GM19238 (cell line): ENCODE results near the gene OSBPL8.
A peak's percentile ranks its signal among the peaks of the same experiment; 100 is the strongest.
"Not testable (repeated sequence)": the region's sequence is repeated elsewhere in the genome, so short reads cannot be mapped to it uniquely, and the experiment has no call there.

ENCODE experiments used
- DNase-seq: peaks from one replicate; pipeline ENCODE4 v3.0.0; 2011; ENCODE audit warnings: low spot score; ENCODE audit not compliant: insufficient read length

Gene OSBPL8

DNA sequence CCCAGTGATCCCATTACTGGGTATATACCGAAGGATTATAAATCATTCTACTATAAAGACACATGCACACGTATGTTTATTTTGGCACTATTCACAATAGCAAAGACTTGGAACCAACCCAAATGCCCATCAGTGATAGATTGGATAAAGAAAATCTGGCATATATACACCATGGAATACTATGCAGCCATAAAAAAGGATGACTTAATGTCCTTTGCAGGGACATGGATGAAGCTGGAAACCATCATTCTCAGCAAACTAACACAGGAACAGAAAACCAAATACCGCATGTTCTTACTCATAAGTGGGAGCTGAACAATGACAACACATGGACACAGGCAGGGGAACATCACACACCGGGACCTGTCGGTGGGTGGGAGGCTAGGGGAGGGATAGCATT is 195.4 kb downstream of the OSBPL8 start:
- not testable (repeated sequence) for DNase-seq

DNA sequence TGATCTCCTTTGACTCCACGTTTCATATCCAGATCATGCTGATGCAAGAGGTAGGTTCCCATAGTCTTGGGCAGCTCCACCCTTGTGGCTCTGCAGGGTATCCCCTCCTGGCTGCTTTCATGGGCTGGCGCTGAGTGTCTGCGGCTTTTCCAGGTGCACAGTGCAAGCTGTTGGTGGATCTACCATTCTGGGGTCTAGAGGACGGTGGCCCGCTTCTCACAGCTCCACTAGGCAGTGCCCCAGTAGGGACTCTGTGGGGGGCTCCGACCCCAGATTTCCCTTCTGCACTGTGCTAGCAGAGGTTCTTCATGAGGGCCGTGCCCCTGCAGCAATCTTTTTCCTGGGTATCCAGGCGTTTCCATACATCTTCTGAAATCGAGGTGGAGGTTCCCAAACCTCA is 199.3 kb downstream of the OSBPL8 start:
- no peak for DNase-seq

GRCh38 chr12:76356071-76356470 is 203.5 kb downstream of the OSBPL8 start:
- no peak for DNase-seq

GRCh38 chr12:76348079-76348901 is 211.3 kb downstream of the OSBPL8 start, which contains the start of gene BBS10:
TSS of gene BBS10 (minus strand) at chr12:76348415. CDS start at chr12:76348358, 57 bp downstream.
- DNase-seq = peak; percentile 81

GRCh38 chr12:76346798-76347420 is 212.7 kb downstream of the OSBPL8 start:
- no peak for DNase-seq

DNA sequence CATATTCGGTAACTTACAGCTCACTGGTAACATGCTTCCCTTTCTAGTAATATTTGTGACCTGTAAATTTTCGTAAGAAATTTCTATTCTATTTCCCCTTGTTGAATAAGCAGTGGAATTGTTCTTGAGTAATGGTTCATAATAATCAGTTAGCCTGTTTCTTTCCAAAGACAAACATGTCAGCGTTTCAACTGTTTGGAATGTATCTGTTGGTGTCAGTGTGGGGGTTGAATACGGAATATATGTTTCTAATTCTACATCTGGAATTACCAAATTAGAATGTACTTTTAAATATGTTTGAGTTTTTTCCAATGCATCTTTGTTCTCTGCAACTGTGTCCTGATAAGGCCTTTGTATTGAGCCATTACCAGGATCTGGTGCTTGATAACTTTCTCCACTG is 213.3 kb downstream of the OSBPL8 start:
- DNase-seq = no peak

- no peak for DNase-seq
Measured at GRCh38 chr12:76345569-76345968, 214.0 kb downstream of the OSBPL8 start.

DNA sequence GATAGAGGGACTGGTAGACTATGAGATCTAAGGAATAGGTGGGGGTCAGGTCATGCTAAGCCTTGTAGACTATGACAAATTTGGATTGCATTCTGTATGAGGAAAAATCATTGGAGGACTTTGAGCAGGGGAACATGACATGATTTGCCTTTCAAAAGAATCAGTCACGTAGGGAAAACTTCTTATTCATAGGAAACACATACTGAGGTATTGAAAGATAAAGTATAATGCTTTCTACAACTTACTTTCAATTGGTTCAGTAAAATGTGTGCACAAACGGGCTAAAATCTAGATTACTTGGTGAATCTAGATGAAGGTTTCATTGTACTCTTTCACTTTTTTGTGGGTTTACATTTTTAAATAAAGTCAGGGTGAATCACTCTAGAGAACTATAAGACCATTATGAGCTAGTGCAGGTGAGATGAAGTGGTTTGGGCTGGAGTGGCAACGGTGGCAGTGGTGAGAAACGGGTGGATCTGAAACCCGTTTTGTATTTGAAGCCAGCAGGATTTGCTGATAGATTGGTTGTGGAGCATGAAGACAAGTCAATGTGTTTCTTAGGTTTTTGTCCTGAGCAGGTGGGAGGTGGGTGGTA is 218.0 kb downstream of the OSBPL8 start:
- DNase-seq = no peak

DNA sequence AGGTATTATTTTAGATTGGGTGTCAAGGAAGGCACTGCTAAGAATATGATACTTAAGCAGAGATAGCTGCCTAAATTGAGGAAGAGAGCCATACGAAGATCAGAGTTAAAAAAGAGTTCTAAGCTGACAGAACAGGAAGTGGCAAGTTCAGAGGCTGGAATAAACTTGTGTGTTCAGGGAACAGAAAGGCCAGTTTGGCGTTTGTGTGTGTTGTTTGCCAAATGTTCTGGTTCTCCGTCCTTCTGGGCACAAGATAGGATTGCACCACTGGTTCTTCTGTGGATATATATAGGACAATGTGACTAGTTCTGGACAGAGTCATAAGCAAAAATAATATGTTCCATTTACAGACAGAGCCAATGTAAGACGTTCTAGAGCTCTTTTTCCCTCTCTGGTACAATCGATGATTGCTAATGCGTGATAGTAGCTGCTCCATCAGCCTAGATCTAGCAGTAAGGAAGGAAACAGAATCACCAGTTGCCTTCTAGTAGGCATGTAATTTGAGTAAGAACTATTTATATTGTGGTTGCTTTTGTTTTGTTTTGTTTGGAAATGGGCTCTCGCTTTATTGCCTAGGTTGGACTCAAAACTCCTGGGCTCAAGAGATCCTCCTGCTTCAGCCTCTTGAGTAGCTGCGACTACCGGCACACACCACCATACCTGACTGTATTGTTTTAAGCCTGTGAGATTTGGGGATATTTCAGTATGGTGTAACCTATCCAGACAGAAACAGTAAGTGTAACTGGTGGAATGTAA is 218.7 kb downstream of the OSBPL8 start:
- no peak for DNase-seq

DNA sequence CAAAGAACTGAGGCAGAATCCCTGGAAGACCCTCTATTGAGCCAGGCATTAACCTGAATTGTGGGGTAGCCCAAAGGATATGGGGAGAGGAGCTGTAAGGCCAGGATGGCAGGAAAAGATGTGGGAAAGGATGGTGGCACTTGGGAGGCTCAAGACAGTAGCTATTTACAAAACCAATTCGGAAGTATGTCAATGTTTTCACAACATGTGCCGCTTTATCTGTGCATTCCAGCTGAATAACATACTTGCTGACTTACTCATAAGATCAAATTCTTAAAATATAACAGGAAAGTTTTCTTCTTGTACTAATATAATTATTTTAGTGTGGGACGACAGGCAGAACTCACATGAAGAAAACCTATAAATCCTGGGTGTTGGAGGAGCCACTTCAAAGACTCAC is 222.0 kb downstream of the OSBPL8 start:
- DNase-seq = no peak

DNA sequence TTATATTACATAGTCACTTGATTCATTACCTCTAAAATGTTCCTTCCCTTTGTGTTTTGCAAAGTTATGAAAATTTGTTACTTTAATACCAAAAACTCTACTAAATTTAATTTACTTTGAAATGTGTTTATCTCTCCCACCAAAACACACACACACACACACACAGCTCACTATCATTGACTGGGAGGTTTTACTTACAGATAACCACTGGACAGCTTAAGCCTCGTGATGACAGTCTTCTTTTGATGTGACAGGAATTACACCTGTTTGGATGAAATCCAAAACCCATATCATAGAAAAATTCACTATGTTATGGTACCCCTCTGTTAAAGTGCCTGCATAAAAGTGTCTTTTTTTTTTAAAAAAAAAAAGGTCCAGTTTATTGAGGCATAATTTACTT is 227.0 kb downstream of the OSBPL8 start:
- no peak for DNase-seq

DNA sequence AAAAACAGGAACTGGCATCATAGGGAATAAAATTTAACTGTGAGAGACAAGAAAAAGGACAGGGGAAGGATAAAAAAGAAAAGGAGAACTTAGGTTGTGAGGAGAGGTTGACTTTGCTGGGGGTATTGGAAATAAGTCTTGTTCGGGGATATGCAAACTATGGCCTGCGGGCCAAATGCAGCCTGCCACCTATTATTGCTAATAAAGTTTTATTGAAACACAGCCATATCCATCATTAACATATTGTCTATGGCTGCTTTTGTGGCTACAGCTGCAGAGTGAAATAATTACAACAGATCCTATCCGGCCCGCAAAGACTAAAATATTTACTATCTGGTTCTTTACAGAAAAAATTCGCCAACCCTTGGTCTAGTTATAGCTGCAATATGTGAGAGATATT is 230.0 kb downstream of the OSBPL8 start:
- DNase-seq = no peak

DNA sequence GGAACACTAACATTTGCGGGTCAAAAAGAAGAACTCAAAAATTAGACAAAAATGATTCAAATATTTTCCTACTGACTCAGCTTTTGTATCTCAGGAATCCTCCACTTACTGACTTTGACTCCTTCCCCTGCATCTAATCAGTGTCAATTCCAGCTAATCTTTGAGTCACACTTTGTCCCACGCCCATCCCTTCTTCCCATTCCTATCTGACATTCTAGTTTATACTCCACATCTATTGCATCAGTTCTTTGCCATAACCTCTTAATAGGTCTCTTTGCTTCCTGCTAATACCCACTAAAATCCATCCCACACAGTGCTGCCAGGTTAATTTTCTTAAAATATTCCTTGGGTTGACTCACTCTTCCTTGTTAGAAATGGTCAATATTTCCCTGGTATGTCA is 230.4 kb downstream of the OSBPL8 start:
- no peak for DNase-seq

DNA sequence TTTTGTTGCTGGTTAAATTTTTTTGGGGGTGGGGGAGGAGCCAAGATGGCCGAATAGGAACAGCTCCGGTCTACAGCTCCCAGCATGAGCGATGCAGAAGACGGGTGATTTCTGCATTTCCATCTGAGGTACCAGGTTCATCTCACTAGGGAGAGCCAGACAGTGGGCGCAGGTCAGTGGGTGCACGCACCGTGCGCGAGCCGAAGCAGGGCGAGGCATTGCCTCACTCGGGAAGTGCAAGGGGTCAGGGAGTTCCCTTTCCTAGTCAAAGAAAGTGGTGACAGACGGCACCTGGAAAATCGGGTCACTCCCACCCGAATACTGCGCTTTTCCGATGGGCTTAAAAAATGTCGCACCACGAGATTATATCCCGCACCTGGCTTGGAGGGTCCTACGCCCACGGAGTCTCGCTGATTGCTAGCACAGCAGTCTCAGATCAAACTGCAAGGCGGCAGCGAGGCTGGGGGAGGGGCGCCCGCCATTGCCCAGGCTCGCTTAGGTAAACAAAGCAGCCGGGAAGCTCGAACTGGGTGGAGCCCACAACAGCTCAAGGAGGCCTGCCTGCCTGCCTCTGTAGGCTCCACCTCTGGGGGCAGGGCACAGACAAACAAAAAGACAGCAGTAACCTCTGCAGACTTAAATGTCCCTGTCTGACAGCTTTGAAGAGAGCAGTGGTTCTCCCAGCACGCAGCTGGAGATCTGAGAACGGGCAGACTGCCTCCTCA is 239.8 kb downstream of the OSBPL8 start:
- not testable (repeated sequence) for DNase-seq

DNA sequence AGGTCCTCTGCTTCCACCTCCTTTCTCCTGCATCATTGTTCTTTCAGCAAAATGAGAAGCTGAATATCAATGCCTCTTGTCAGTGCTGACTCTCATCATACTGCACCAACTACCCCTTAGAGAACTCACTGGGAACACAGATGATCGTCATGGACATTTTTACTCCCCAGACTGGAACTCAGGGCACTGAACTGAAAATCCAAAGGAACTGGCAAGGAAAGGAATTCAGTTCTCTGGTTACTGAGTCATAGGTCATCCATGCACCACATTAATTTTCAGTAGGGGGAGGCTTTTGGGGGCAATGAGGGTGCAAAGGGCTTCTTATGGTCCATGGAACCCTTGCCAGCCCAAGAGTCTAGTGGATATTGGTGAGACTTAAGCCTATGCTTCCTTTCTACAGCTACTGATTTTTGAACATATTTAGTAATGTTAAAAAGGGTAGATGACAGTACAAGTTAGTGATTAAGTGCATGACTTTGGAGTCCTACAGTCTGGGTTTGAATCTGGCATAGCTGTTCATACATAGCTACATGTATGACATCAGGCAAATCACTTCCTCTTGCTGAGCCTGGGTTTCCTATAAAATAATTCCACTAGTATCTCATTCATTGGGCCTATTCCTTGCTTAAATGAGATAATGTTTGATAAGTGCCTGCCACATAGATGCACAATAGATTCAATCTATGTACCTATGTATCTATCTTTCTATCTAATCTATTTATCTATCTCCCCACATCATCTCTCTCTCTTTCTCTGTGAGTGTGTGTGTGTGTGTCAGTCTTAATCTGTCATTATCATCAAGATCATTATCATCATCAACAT is 240.6 kb downstream of the OSBPL8 start:
- no peak for DNase-seq

- no peak for DNase-seq
Measured at GRCh38 chr12:76317976-76318375, 241.6 kb downstream of the OSBPL8 start.

- no peak for DNase-seq
Measured at GRCh38 chr12:76316468-76316867, 243.1 kb downstream of the OSBPL8 start.

DNA sequence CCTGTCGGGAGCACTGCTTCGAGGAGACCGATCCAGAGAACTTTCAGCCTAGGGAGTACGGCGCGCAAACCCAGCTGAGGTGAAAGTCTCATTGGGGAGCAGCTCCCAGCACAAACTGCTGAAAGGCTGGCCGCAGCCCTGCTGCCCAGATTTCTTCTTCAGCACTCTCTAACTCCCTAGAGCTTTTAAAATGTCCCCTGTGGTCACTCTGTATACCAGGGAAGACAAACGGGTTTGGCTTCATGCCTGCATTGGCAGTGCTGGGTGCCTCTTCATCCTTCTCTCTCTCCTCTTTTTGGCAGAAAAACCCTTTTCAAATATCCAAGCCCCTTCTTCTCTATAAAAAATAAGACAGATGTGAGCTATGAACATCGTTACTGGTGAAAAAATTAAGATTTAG is 246.3 kb downstream of the OSBPL8 start:
- DNase-seq = no peak

DNA sequence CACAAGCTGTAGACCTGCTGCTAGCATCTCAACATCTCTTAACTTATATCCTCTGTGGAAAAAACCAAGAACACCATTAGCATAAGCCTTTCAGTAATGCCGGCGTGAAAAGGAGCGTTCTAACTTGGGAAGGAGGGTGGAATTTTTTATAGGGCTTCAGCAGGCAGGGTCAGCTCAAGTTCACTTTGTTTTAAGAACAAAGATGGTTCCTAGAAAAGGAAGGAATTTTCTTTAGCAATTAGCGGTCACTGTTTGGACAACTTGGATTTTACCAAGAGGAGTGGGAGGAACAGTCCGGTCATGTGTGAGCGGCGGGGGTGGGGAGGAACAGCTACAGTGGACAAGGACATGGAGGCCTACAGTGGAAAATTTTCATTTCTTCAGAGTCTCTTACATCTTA is 247.3 kb downstream of the OSBPL8 start:
- DNase-seq = no peak

DNA sequence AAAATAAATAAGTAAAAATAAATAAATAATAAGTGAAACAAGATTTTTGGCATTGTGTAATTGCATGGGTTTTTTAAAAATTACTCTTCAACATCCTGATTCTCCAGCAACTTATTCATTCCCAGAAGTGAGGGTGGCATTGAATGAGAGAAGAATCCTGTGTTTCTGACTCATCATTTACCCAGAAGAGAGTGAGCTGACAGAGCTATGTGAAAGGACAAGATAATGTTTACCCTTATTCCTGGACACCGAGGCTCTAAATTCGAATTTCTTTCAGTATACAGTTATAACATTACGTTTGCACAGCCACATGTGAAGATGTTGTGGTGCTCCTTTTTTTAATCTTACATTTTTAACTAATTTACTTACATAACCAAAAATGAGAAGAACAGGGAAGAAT is 247.8 kb downstream of the OSBPL8 start:
- no peak for DNase-seq
